ENCODE data around the gene CTDSPL.

Gene CTDSPL

DNA sequence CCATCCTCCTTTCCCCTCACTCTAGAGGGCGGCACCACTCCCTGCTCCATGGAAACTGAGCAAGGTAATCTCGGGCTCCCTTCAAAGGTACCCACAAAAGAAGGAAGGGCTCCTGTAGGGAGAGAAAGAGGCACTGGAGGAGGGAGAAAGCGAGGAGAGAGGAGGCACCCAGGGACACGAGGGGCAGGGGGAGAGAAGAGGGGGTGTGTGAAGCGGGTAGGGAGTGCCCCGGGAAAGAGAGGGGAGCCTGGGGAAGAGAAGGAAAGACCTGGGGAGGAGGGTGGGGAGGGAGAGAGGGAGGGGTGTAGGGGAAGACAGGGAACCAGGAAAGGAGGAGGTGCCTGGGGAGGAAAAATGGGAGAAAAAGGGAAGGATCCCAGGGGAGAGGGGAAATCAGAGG, 129.4 kb downstream of the CTDSPL start:
- DNase-seq = no peak

DNA sequence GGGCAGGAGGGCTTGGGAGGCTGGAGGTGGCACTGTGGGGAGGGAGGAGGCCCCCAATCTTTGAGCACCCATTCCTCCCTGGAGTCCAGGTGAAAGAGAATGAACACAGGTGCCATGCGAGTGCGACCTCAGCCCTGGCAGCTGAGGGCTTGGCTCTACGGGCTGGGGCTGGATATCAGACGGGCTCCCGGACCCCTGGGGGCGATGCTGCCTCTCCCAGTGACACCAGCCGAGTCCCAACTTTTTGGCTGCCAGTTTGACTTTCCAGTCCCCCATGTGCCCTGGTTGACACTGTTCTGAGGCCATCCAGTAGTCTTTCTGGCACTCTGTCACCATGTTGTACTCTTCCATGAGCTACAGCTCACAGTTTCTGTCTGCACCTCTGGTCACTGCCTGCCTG, 130.1 kb downstream of the CTDSPL start:
- DNase-seq = no peak

DNA sequence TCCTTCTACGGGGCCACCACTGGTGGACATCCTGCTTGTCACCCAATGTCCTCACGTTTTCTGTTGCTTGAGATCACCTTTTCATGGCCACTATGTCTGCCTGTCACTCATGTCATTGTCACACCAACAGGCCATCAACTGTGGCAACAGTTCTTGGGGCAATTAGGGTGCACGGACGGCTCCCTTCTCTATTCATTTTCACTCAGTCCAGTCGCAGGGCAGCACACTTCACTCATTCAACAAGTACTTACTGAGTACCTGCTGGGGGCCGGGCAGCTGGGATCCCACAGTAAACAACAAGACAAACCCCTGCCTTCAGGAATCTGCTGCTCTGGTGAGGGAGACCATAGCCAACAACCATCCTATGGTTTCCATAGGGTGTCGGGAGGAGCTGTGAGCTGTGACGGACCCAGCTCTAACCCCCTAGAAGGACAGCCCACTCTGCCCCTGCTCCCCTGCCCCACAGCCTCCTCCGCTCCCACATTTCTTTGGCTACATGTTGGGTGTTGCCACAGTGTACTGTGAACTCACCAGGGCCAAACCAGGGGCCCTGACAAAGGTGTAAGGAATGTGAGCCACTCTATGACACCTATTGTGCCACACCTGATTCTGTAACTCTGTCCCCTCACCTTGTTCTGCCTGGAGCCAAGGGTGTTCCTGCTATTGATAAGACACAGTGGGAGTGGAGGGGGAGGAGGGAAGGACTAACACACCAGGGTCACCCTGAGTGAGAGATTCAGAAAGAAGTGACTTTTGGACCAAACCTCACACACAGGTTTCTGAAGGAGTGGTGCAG, 130.8 kb downstream of the CTDSPL start:
- DNase-seq = no peak

DNA sequence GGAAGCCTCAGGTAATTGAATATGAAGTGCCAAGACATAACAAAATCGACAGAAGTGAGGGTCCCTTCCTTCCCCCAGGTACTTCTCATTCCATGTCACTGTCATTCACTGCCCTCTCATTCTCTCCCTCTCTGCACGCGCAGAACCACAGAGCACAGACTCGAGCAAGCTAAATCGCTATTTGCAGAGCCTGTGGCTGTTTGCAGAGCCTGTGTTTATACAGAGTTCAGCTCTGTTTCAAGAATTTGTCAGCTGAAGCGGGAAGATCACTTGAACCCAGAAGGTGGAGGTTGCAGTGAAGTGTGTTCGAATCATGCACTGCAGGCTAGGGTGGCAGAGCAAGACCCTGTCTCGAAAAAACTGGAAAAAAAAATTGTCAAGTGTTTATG, 131.4 kb downstream of the CTDSPL start:
- DNase-seq = no peak

DNA sequence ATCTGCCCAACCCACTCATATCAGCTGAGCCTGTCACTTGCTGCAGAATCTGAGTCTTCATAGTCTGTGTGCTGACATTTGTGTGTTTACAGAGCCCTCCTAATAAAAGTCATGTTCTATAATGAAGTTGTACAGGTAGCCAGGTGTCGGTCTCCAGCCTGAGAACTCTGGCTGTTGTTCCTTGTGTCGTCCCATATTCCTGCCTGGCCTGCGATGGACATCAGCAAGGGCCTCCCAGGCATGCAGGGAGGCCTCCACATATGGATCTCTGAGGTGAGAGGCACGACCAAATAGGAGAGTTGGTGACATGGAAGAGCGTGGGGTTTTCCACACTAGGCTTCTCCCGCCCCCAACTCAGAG, 131.8 kb downstream of the CTDSPL start:
- no peak for DNase-seq

DNA sequence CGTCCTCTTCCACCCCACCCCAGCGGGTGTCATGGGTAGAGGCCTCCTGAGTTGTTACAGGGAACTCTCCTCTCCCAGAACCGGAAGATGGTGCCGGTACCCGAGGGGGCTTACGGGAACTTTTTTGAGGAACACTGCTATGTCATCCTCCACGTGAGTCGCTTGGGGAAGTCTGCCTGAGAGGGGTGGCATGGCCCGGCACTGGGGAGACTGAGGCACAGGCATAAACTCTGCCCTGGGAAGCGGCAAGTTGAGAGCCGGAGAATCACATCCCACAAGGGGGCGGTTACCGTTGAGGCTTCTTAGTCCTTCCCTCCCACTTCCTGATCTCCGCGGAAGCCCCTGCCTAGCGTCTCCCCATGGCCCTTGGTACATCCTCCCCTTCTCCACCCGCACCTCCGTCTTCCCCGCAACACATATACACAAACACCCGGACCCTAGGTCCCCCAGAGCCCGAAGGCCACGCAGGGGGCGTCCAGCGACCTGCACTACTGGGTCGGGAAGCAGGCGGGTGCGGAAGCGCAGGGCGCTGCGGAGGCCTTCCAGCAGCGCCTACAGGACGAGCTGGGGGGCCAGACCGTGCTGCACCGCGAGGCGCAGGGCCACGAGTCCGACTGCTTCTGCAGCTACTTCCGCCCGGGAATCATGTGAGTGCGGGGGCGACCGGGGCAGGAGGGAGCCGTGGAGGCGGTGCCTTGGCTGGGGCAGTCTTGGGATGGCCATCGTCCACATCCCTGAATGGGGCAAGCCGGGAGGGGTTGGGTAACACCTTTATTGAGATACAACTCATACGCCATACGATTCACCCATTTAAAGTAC, 132.3 kb downstream of the CTDSPL start:
- peak; percentile 42 for DNase-seq

DNA sequence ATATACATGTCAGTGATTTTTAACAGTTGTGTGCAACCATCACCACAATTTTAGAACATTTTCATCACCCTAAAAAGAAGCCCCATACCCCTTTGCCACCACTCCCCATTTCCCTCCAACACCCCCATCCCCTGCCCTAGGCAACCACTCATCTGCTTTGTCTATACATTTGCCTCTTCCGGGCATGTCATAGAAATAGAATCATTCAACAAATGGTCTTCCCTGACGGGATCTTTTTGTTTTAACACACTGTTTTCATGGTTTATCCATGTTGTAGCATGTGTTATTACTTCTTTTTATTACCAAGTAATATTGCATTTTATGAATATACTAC, 132.9 kb downstream of the CTDSPL start:
- no peak for DNase-seq

DNA sequence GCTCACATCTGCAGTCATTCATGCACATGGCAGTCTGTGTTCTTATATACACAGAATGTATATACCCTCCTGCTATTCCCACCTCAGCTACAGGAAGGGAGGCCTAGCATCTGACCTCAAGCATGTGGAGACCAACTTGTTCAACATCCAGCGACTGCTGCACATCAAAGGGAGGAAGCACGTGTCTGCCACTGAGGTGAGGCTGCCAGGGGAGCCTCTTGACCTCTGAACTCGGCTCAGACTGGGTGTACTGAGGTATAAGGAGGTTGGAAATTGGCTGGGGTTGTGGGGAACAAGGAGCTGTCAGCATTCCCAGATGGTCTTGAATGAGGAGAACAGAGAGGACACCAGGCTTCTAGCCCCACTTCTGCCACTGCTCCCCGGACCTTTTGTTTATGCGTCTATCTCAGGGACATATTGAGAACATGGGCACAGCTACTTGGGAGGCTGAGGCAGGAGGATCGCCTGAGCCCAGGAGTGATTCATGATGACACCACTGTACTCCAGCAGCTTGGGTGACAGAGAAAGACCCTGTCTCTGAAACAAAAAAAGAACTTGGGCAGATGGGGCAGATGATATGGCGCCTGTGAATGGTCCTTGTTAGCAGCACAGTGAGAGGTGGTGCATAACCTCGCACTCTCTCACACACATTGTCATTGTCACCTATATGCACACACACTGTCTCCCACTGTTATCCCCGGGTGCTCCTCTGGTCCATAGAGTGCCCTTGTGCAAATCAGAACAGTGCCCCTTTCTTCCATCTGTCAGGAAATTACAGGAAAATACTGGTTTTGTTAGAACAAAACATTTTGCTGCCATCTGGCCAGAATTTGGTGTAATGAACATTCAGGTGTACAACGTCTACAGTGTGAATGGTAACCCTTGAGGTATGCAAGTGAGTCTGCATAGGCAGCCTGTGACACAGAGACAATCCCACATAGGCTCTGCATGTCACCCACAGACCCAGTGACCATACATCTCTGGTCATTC, 134.3 kb downstream of the CTDSPL start:
- no peak for DNase-seq

DNA sequence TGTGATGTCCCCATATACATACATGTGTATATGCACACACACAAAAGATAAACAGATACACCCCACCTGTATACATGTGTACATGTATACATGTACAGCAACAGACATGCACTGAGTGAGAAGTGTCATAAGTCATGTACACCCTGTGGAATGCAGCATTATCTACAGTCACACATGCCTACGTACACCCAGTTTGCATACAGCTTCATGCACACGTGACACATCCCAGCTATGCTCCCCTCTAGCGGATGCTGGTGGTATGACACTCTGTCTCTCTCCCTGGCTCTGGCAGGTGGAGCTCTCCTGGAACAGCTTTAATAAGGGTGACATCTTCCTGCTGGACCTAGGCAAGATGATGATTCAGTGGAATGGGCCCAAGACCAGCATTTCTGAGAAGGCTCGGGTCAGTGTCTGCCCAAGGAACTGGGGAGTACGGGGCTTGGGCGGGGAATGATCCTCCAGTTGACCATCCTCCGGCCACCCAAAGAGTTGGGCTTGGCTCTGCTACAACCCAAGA, 135.2 kb downstream of the CTDSPL start:
- no peak for DNase-seq

DNA sequence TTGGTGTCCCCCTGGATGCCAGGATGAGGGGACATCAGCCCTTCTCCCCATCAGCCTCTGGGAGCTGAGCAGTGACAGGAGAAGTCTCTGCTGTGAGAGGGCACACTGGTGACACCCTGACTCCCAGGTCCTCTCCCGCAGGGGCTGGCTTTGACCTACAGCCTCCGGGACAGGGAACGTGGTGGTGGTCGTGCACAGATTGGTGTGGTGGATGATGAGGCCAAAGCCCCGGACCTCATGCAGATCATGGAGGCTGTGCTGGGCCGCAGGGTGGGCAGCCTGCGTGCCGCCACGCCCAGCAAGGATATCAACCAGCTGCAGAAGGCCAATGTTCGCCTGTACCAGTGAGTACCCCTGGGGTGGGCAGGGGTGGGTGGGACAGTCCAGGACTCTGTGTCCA, 135.7 kb downstream of the CTDSPL start:
- no peak for DNase-seq

DNA sequence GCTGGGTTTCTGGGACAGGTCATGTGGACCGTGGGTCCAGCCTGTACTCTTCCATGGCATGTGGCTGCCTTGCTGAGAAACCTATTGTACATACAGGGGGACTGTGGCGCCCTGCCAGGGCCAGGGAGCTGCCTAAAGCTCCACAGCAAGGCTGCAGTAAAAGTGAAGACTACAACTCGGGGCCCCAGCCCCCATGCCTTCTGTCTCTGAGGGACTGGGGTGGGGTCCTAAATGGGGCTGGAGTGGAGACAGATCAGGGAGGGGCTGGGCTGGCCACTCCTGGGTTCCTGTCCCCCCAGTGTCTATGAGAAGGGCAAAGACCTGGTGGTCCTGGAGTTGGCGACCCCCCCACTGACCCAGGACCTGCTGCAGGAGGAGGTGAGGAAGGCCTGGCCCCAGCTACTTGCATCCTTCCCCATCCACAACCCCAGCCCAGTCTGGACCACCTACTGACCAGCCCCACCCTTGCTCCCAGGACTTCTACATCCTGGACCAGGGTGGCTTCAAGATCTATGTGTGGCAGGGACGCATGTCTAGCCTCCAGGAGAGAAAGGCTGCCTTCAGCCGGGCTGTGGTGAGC, 136.2 kb downstream of the CTDSPL start:
- no peak for DNase-seq

DNA sequence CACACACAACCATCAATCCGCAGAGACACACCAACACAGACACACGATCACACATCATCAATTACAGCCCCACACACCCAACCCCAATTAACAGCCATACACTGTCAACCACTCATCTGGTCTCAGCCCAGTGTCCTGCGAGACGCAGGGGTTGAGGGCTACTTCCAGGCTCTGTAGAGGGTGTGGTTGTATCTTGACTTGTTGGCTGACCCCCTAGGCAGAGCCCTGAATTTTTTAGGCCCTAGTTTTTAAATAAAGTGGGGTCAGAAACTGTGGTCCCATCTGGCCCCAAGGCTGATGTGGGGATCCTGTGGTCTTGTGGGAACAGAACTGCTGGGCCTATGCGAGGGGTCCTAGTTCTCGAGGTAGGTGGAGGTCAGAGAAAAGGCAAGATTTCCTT, 138.2 kb downstream of the CTDSPL start:
- DNase-seq = no peak

DNA sequence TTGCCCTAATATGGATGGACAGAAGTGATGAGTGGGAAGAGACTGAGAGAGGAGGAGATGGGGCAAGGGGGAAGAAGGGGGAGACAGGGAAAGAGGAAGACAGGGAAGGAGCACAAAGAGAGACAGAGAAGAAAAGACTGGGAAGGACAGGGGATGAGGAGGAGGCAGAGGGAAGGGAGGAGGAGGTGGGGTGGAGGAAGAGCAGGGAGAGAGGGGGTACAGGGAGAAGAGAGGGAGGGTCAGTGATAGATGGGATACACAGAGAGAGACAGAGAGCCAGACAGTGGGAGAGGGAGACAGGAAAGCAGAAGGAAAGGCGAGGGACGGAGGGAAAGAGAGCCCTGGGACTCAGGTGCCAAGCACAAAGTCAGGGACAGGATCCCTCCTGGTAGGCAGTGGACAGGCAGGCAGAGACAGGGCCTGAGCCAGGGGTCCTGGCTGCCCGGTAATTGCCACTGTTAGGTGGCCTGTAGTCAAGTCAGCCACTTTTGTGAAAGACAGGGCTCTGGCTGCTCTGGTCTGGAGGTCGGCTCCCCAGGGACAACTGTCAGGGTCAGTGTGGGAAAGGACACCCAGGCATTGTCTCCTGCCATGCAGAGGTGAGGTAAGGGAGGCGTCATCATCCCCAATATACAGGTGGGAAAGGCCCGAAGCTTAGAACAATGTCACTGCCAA, 138.7 kb downstream of the CTDSPL start:
- no peak for DNase-seq

DNA sequence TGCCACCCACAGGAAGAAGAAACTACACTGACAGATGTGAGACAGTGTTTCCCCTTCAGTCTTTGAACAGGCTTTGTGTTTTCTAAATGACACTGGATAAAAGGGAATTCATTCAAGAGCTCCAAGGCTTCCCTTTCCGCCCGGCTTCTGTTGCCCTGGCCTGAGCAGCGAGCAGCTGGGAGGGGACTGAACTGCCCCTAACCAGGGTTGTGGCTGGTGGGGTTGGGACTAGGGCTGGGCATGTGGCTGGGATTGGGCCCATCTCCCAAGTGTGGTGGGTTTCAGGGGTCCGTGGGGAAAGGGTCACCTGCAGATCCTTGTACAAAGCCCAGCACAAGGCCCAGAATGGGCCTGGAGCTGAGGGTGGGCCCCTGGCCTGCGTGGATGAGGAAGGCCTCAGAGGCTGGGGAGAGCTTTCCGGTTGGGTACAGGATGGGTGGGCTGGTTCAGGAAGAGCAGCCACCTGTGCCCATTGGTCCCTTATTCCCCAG, 139.3 kb downstream of the CTDSPL start:
- DNase-seq = no peak

DNA sequence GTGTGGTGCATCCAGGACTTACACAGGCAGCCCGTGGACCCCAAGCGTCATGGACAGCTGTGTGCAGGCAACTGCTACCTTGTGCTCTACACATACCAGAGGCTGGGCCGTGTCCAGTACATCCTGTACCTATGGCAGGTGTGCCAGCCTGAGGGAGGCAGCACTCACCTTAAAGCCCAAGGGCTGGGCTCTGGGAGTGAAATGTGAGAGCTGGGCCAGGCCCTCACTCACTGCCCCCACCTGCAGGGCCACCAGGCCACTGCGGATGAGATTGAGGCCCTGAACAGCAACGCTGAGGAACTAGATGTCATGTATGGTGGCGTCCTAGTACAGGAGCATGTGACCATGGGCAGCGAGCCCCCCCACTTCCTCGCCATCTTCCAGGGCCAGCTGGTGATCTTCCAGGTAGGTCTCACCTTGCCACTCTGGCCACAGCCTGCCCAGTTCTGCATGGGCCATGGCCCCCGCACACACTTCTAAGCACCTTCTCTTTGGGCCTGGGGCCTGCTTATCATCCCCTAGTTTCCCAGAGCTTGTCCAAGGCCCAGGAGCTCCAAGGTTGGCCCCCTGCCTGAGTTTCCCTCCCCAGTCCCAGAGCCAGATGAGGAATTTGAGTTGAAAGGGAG, 139.9 kb downstream of the CTDSPL start:
- no peak for DNase-seq

DNA sequence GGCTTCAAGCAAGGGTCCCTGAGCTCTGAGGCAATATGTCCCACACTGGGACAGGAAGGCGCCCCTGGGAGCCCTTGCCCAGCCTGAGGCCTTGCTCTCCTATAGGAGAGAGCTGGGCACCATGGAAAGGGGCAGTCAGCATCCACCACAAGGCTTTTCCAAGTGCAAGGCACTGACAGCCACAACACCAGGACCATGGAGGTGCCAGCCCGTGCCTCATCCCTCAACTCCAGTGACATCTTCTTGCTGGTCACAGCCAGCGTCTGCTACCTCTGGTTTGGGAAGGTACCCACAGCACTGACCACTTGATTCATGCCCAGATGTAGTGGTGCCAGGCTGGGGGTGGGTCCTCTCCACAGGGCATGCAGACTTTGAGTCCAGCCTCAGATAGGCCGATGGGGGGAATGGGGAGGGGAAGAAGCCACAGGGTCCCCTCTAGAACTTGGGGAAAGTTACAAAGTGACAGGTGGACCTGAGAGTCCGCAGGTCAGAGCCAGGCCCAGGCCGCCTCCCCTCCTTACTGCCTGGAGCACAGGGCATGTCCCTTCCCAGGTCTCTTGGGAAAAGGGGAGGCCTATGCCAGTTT, 140.7 kb downstream of the CTDSPL start:
- no peak for DNase-seq

DNA sequence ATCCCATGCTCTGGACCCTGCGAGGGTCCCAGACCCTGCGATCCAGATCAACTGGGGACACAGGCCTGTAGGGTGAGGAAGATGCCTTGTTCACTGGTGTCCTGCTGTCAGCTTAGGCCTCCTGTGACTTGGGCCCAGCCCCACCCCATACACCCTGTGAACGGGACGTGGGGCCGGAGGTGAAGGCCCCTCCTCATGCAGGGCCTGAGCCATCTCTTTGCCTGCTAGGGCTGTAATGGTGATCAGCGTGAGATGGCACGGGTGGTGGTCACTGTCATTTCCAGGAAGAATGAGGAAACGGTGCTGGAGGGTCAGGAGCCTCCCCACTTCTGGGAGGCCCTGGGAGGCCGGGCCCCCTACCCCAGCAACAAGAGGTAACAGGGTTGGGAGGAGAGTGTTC, 141.3 kb downstream of the CTDSPL start:
- DNase-seq = no peak

DNA sequence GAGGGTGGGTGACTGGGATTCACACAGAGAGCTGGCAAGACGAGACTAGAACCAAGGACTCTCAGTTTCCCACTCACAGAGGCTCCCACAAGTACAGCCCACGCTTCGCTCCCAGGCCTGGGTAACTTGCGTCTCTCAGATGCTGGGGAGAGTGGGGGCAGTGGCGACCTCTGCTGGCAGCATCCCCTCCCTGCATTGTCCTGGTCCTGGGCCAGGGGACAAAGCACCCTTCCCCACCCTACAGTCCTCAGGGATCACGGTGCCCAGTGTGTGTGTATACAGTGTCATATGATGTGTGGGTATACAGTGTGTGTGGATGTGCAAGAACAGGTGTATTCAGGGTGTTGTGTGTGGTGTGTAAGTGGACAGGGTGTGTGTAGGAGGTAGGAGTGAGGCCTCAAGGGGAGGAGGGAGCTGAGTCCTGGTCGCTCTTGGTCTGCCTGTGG, 141.7 kb downstream of the CTDSPL start:
- no peak for DNase-seq

DNA sequence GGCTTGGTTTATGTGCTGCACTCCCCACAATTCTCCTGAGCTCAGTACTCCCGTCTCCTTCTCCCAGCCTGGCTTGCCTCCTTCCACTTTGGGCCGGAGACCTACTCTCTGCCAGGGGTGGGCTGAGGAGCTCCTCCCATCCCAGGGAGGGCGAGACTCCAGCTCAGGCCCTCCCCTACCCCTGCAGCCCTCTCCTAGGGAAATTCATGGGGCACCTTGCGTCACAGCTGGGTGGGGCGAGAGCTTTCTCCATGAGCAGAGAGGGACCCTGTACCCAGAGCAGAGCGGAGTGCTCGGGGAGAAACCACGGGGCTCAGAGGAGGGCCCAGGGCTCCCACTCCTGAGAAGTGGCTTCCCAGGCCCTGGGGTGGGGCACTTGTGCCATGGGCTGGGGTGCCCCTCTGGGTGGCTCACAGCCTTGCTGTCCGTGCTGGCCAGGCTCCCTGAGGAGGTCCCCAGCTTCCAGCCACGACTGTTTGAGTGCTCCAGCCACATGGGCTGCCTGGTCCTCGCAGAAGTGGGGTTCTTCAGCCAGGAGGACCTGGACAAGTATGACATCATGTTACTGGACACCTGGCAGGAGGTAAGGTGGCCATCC, 142.2 kb downstream of the CTDSPL start:
- DNase-seq = no peak

DNA sequence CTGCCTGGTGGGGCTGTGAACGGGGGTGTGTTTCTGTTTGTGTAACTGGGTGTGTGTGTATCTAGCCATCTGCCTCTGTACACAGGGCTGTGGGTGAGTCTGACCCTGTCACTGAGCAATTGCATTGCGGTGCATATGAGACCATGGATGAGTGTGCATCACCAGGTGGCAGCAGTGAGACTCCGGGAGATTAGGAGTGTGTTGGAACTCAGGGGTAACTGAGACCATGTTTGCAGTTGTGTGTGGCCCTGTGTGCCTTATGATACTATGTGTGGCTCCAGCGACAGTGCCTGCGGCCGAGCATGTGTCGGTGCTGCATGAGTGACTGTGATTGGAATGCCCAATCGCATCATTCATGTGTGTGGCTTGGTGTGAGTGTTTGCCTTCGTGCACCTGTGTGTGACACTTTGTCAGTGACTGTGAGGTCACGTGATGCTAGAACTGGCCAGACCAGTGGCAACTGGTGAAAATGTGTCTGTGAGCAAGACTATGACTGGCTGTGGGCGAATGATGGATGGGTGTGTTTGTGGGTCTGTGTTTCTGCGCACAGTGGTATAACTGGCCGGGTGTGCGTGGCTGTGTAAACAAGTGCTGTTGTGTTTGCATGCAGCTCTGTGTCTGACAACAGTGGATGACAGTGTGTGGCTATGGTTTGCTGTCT, 142.9 kb downstream of the CTDSPL start:
- DNase-seq = no peak
